HG02571 (cell line): ENCODE data around the gene NCKAP1.
A peak's percentile ranks its signal among the peaks of the same experiment; 100 is the strongest.
"Not testable (repeated sequence)": the region's sequence is repeated elsewhere in the genome, so short reads cannot be mapped to it uniquely, and the experiment has no call there.

ENCODE experiments used
- ATAC-seq: cut with Tn5 transposase; IDR thresholded peaks from one replicate; pipeline ENCODE4 v1.9.1; 2021; ENCODE audit warnings: mild to moderate bottlenecking, moderate library complexity; ENCODE audit not compliant: unreplicated experiment

Gene NCKAP1

DNA sequence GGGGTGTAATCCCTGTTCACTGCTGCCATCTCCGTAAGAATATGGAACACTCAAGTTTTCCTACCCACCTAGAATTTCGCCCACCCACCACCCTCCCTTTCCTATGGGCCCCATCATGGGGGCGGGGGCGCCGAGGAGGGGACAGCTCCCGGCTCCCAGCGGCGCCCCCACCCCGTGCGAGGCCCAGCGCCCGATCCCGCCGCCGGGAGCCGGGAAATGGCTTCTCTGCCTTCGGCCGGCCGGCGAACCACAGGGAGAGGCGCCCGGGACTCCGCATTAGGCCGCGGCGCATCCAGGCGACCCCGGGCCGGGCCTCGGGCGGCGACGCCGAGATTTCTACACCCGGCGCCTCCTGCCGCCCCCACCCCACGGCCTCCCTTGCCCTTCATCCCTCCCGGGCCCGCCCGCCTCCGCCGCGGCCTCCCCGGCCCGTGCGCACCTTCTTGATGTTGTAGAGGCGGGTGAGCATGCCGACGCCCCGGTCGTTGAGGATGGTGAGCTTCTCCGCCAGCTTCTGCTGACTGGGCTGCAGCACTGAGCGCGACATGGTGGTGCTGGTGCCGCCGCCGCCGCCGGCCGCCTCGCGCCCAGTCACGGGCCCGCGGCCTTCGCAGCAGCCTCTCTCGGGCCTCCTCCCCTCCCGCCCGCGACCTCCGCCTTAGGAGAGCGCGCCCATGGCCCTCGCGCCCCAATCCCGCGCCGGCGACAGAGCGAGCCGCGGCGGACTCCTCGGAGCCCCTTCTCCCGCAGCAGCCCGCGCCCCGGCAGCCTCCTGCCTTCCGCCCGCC is 510 bp downstream of the NCKAP1 start:
- ATAC-seq = peak; percentile 47

DNA sequence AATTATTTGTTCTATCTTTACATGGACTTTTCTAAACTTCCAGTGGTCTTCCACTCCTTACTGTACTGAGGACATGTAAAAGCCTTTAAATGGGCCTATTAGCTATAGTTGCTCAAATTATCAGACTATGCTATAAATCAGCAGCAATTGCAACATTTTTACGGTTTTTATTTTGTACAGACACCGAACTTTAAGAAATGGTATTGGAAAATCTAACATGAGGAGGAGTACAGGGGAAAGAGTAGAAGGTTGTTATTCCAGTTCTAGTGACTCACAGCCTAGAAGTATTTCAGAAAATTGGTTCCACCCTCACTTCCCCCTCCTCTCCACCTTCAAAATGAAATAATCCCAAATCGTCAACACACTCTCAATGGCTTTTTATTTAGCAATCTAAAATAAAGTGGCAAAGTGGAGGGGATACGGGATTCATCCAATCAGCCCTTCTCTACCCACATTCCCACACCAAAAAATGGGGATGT is 1.1 kb downstream of the NCKAP1 start:
- ATAC-seq = no peak

DNA sequence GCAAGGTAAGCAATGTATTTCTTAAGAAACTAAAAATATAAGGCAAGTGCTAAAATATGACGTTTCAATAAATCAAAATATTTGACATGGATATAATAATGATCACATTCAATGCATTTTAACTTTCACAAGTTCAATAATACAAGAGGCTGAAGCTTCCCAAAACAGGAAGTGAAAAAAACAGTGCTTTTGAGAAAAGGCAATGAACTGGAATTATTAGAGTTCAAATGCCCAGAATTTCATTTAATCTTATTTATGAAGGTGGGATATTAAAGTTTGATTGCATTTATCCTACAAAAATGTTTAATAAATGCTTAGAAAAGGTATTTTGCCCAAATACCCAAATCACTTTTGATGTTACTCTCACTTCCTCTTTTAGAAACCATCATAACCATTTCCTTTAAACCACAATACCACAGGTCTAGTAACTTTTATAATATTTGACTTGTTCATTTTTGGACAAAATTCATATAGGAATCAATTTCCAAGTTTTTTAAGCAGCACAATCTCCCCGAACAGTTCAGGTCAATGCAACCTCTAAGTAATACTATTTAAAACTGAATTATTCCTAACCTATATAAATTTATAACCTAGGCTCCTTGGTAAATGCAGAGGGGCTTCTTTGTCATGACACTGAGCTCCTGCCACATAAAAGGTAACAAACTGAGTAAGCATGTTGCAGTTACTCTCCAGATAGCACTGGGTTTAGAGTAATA is 2.1 kb downstream of the NCKAP1 start:
- peak; percentile 34 for ATAC-seq

DNA sequence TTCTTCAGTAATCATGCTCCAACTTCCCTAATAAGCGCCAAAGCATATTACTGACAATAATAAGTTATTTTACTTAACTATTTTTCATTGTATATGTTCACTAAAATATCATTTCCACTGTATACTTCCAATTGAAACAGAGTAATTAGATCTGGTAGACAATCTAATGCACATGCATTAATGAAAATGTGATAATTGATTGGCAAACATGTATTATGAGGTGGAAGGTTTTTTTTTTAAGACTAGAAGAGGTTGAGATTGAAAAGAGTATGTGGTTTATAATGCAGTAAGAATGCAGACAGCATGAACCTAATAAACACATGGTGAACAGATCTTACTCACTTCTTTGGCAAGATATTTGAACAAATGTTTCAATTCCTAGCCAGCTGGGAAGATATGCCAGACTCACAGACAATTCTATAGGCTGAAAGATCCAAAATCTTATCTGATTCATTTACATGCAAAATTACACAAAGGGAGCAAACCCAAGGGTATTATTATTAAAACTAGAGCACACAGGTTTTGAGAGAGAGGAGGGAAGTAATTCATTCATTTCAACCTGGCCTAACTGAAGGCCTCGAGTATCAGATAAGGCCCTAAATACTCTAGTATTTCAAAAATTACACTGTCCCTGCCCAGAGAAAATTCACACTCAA is 2.8 kb downstream of the NCKAP1 start:
- ATAC-seq = no peak

DNA sequence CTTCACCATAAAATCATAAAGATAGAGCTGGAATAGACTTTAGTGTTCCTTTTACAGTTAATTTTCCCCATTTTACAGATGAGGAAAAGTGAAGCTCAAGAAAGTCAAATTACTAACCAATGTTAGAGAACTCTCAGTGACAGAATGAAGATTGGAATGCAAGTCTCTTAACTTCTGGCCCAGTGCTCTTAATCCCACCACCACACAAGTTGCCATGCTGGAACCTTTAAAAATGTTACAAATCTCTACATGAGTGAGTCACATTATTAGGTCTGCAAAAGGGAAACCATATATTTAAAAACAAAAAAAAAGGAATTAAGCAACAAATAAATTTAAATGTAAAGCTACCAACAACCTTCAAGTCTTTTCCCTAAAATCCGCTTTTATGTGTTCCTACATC is 3.5 kb downstream of the NCKAP1 start:
- no peak for ATAC-seq

DNA sequence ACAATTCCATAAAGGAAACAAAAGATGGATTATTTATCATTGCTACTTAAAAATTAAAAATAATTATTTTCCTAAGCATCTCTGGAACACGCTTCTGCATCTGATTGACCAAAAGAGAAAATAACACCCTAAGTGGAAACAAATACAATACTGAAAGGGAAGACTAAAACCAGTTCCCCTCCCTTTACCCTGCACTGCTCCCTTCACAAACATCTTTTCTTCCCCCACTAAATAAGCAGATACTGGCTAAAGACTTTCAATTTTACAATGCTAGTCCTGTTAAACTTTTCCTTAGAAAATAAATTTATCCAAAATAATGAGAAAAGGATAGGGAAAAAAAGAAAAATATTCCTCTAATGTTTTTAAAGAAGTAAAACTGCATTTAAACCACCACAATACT is 4.3 kb downstream of the NCKAP1 start:
- no peak for ATAC-seq

DNA sequence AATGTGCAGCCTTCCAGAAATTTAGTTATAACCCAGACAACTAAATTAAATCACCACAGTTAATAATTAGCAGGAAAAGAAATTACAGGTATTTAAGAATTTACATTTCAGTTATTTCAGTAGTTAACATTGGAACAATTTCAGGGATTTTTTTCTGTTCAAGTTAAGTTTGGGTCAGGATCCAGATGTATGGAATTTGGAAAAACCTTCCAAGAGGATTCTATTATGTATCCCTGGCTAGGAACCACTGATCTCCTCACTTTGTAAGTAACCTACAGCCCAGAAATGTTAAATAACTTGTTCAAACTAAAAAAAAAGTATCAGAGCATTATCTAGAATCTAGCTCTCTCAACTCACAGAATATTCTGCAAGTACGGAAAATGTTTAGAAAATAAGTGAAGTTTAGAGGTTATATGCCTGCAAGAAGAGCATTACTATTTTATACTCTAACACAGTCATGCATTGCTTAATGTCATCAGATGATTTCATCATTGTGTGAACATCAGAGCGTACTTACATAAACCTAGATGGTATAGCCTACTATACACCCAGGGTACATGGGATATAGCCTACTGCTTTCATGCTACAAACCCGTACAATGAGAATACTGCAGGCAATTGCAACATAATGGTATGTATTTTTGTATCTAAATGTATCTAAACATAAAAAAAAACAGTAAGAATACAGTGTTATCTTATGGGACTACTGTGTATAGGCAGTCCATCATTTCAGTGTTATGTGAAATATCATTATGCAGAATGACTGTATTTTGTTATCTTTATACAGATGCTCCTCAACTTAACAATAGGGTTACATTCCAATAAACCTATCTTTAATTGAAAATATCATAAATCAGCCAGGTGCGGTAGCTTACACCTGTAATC is 6.1 kb downstream of the NCKAP1 start:
- ATAC-seq = no peak

DNA sequence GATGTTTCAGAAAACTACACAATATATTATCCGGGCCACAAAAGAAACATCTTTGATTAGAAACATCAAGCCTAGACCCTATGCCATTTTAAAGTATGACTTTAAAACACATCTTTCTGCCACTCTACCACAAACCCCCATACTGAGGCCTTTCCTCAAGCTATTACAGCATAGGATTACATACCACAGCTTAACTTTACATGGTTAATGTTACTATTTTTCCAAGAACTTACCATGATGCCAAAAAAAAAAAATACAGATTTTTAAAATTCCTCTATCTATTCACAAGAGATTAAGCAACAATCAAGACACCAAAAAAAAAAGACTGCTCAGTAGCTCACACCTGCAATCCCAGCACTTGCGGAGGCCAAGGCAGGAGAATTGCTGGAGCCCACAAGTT is 9.0 kb downstream of the NCKAP1 start:
- ATAC-seq = no peak

DNA sequence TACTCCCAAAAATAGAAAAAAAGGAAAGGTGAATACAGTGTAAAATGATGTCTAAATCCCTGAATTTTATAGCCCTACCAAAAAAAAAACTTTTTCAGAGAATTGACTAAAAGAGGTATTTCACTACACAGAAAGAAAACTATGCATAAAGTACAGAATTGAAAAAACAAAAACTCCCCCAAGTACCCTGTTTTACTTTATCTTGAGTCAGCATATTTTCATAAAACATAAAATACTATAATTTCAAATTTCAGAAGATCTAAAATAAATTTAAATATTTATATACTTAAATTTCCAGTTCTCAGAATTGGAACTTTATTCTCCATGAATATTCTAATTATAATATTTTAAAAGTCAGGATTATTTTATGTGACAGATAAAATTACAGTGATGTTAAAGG is 10.1 kb downstream of the NCKAP1 start:
- no peak for ATAC-seq

DNA sequence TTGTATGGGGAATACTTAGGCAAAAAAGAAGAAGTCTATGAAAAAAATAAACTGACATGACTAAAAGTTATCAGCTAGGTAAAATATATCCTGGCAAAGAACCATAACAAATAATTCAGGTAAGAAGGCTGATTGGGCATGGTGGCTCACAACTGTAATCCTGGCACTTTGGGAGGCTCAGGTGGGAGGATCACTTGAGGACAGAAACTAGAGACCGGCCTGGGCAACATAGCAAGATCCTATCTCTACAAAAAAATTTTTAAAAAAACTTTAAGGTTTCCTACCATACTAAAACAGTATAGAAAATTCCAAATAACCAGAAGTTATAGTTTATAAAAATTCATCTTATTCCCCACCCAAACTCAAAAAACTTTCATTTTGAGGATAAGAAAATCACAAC is 10.8 kb downstream of the NCKAP1 start:
- ATAC-seq = no peak

DNA sequence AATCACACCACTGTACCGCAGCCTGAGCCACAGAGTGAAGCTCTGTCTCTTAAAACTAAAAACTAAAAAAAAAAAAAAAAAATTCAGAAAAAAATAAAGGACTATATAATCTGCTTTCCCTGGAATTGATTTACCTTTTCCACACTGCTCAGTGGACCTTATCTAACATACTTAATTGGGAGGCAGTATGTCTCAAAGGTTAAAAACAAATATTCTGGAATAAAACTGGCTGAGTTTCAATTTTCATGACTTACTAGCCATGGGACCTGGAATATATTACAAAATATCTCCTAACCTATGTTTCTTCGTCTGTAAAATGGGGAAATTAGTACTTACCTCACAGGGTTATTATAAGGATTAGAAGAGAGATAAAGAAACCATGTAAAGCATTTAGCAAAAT is 11.8 kb downstream of the NCKAP1 start:
- ATAC-seq = no peak

DNA sequence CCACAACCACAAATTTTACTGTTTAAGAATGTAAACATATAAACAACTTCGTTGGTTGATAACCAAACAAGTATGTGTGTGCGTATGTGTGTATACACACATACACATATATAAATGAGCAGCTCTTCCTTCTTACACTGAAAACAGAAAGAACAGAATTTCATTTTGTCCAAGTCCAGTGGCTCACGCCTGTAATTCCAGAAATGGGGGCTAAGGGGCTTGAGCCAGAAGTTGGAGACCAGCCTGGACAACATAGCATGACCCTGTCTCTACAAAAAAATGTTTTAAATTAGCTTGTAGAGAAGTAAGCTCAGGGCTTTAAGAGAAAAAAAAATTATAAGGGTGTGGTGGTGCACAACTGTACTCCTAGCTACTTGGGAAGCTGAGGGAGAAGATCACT is 12.3 kb downstream of the NCKAP1 start:
- ATAC-seq = no peak

DNA sequence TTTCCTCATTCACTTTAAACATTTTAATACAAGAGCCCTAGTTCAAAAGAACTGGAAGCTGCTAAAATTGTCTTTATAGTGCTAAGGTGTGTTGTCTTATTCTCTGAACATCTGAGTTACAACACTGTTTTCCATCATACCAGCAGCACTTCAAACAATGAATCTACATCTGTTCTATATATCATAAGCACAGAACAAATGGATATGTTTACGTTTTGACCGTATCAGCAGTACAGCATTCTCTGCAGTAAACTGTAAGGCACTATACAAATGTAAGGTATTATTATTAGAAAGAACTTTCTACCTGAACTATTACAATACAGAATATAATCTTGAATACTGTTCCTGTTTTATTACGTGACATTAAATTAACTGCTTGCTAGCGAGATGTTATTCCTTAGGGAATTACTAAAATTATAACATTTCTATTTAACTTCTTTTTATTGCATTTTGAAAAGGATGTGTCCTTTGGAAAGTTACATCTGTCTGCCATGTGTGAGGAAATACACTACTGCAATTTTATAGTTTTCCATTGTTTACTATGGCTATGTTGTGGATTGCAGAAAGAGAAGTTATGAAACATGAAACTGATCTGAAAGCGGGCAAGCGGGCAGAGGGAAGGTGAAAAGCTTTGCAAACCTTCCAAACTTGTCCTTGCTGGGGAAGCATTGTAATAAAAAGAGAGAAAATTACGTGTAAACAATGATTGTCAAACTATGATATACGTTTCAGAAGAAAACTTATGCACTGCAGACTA is 13.7 kb downstream of the NCKAP1 start:
- no peak for ATAC-seq

DNA sequence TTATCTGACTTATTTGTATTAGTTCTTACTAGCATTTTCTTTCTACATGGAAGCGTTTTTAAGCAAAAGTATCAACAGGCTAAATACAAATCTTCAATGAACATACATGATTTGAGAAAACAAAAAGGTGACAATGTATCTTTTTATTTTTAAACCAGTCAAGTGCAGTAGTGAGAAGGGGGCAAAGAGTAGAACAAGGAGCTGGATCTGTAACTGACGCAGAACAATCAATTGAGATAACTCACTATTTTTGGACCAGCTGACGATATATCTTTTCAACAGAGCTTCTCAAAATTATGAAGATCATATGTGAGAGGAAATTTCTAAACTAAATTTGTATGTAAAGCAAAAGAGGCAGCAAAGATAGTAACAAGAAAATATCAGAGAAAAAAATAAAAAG is 15.5 kb downstream of the NCKAP1 start:
- no peak for ATAC-seq

DNA sequence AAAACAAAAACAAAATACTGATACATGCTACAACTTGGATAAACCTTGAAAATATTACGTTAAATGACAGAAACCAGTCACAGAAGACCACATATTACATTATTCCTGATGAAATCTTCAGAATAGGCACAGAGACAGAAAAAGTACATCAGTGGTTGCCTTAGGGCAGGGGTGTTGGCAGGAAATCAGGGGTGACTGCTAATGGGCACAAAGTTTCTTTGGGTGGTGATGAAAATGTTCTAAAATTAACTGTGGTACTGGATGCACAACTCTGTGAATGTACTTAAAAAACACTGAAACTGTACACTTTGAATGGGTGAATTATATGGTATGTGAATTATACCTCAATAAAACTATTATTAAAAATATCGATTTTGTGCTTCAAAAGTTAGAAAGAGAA is 16.6 kb downstream of the NCKAP1 start:
- ATAC-seq = no peak

DNA sequence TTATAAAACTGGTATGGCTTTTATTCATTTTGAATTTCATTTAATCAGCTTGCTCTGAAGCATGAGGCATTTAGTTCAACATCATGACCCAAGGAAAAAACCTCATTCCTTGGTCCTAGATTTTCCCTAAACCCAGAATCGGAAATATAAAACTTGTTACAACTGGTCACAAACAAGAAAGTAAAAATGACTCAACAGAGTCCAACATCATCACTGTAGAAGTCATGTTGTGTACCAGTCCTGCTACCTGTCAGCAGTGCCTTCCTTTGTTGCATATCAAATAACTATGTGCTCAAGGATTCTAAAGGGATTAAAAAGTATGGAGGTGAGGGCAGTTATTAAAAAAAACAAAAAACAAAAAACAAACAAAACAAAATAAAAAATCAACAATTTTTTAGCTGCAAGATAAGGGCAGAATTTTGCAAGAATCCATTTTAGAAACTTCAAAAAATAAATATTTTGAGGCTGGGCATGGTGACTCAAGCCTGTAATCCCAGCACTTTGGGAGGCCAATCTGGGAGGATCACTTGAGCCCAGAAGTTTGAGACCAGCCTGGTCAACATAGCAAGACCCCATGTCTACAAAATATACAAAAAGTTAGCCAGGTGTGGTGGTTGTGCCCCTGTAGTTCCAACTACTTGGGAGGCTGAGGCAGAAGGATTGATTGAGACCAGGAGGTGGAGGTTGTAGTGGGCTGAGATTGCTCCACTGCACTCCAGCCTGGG is 18.4 kb downstream of the NCKAP1 start:
- no peak for ATAC-seq

DNA sequence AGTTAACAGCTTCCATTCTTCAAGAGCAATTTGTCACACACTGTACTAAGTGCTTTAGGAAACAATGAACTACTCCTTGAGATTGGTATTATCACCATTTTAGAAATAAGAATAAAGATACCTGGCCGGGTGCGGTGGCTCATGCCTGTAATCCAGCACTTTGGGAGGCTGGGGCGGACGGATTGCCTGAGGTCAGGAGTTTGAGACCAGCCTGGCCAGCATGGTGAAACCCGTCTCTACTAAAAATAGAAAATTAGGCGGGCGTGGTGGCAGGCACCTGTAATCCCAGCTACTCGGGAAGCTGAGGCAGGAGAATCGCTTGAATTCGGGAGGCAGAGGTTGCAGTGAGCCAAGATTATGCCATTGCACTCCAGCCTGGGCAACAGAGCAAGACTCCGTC is 20.4 kb downstream of the NCKAP1 start:
- not testable (repeated sequence) for ATAC-seq

DNA sequence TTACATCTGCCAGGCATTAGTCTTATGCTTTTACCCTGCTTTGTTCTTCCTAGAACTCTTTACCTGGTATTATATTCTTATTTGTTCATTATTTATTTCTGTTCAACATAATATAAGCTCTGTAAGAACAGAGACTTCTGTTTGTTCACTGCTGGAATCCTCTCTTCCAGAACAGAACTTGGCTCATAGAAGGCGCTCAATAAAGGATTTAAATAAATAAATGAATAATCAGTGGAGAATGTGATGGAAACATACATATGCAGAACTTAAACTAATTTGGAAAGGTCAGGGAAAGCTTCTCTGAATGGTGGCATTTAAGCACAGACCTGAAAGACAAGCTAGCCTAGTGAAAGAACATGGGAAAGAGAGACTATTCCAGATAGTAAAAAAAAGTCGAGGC is 24.3 kb downstream of the NCKAP1 start:
- no peak for ATAC-seq

DNA sequence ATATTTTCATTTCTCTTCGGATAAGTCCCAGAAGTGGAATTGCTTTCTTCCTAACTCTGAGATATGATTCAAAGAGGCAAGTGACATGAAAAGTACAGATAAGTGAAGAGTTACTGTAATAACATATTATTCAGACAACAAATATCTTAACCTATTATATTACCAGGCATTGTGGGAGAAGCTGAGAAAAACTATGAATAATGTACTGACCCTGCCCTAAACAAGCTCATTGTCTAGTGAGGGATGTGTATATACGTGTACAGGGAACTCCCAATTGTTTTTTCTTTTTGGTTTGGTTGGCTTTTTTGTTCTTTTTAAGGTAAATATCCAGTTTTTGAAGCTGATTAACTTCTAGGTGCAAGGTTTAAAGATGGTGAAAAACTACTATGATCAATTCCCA is 26.5 kb downstream of the NCKAP1 start:
- no peak for ATAC-seq

DNA sequence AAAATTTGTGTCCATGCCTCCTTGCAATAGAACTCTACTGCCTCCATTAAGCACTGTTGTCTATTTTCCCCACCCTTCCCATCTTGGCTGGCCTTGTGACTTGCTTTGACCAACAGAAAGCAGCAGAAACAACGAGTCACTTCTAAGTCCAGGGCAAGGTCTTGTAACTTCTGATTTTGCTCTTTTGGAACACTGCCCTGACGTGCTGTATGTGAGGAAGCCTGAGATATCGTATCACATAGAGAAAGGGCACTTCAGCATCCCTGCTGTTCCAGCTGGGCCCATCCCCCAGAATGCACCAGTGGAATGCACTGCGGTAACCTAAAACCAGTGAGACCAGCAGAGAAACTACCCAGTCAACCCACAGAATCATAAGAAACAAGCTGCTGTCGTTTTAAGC is 28.1 kb downstream of the NCKAP1 start:
- ATAC-seq = no peak
